ENCODE results near the gene CDK1.

DNA sequence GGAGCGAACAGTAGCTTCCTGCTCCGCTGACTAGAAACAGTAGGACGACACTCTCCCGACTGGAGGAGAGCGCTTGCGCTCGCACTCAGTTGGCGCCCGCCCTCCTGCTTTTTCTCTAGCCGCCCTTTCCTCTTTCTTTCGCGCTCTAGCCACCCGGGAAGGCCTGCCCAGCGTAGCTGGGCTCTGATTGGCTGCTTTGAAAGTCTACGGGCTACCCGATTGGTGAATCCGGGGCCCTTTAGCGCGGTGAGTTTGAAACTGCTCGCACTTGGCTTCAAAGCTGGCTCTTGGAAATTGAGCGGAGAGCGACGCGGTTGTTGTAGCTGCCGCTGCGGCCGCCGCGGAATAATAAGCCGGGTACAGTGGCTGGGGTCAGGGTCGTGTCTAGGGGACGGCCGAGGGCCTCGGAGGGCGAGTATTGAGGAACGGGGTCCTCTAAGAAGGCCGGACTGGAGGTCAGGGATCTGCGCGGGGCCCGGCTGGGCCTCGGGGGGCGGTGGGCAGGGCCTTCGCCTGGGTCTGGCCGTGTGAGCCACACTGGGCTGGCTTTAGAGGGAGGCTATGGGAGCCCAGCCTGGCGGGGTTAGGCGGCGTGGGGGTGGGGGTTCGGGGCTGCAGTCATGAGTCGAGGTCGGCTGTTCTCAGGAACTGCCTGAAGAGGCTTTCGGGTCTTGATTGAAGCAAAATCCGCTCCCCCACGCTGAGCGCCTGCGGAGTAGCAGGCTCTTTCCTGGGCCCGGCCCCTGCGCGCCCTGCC, at the start of gene CDK1:
- no peak for TF ChIP-seq EZH2 (IDR thresholded peaks at IDR 0.05)
- TF ChIP-seq POLR2AphosphoS5 (IDR thresholded peaks at IDR 0.05; ENCODE audit: borderline replicate concordance, low read depth, low read length) = peak; percentile 85
- TF ChIP-seq FOXP2 (optimal IDR thresholded peaks at IDR 0.05; ENCODE audit: control extremely low read depth, extremely low read length, insufficient read depth) = no peak

Data from SK-N-MC (cell line).